HG03039 (cell line): ENCODE data around the gene DDX1.
"Not testable (repeated sequence)": the region's sequence is repeated elsewhere in the genome, so short reads cannot be mapped to it uniquely, and the experiment has no call there.

Experiments
- ATAC-seq: cut with Tn5 transposase; IDR thresholded peaks from one replicate; pipeline ENCODE4 v1.9.1; 2021; ENCODE audit warnings: mild to moderate bottlenecking, moderate library complexity; ENCODE audit not compliant: unreplicated experiment

Gene DDX1

GRCh38 chr2:15594291-15595256 lies 2.9 kb downstream of the DDX1 start:
- ATAC-seq = no peak

GRCh38 chr2:15595342-15595905 lies 3.8 kb downstream of the DDX1 start:
- no peak for ATAC-seq

- ATAC-seq = no peak
Measured at GRCh38 chr2:15595936-15596335, 4.3 kb downstream of the DDX1 start.

- no peak for ATAC-seq
Measured at GRCh38 chr2:15596350-15596749, 4.7 kb downstream of the DDX1 start.

- no peak for ATAC-seq
Measured at GRCh38 chr2:15596968-15597367, 5.3 kb downstream of the DDX1 start.

- no peak for ATAC-seq
Measured at GRCh38 chr2:15599994-15600393, 8.3 kb downstream of the DDX1 start.

GRCh38 chr2:15601681-15602080 lies 10.0 kb downstream of the DDX1 start:
- ATAC-seq = no peak

GRCh38 chr2:15602393-15602792 lies 10.7 kb downstream of the DDX1 start:
- ATAC-seq = no peak

GRCh38 chr2:15603044-15603765 lies 11.5 kb downstream of the DDX1 start:
- no peak for ATAC-seq

- no peak for ATAC-seq
Measured at GRCh38 chr2:15603948-15604347, 12.3 kb downstream of the DDX1 start.

GRCh38 chr2:15605721-15606120 lies 14.1 kb downstream of the DDX1 start:
- ATAC-seq = no peak

GRCh38 chr2:15606481-15607441 lies 15.1 kb downstream of the DDX1 start:
- no peak for ATAC-seq

GRCh38 chr2:15607709-15608391 lies 16.2 kb downstream of the DDX1 start:
- ATAC-seq = no peak

GRCh38 chr2:15608392-15608761 lies 16.7 kb downstream of the DDX1 start:
- no peak for ATAC-seq

- no peak for ATAC-seq
Measured at GRCh38 chr2:15609341-15610042, 17.8 kb downstream of the DDX1 start.

GRCh38 chr2:15610430-15610952 lies 18.8 kb downstream of the DDX1 start:
- no peak for ATAC-seq

- ATAC-seq = not testable (repeated sequence)
Measured at GRCh38 chr2:15612101-15612500, 20.4 kb downstream of the DDX1 start.

GRCh38 chr2:15613736-15614429 lies 22.2 kb downstream of the DDX1 start:
- no peak for ATAC-seq
